Measurements from ENCODE around the gene ATP8B1.

DNA sequence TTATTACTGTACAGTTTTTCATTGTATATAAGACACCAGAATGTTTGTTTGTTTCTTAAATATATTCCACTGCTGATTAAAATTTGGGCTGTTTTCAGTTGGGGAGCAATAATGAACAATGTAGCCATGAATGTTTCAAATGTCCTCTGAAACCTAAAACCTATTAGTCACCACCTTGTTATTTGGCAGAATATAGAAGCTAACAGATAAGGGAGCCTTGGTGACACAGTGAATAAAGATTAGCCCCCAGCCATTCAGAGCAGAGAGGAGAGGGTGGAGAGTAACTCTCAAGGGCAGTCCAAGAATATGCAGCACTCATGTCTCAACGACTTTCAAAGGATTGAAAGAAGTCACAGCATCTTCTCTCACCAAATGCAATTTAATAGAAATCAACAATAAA is 43.1 kb upstream of the ATP8B1 start:
- TF ChIP-seq EP300 (IDR thresholded peaks at IDR 0.05; ENCODE audit: borderline replicate concordance), result no peak
- TF ChIP-seq, protein P1, sequence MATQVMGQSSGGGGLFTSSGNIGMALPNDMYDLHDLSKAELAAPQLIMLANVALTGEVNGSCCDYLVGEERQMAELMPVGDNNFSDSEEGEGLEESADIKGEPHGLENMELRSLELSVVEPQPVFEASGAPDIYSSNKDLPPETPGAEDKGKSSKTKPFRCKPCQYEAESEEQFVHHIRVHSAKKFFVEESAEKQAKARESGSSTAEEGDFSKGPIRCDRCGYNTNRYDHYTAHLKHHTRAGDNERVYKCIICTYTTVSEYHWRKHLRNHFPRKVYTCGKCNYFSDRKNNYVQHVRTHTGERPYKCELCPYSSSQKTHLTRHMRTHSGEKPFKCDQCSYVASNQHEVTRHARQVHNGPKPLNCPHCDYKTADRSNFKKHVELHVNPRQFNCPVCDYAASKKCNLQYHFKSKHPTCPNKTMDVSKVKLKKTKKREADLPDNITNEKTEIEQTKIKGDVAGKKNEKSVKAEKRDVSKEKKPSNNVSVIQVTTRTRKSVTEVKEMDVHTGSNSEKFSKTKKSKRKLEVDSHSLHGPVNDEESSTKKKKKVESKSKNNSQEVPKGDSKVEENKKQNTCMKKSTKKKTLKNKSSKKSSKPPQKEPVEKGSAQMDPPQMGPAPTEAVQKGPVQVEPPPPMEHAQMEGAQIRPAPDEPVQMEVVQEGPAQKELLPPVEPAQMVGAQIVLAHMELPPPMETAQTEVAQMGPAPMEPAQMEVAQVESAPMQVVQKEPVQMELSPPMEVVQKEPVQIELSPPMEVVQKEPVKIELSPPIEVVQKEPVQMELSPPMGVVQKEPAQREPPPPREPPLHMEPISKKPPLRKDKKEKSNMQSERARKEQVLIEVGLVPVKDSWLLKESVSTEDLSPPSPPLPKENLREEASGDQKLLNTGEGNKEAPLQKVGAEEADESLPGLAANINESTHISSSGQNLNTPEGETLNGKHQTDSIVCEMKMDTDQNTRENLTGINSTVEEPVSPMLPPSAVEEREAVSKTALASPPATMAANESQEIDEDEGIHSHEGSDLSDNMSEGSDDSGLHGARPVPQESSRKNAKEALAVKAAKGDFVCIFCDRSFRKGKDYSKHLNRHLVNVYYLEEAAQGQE (IDR thresholded peaks at IDR 0.05; ENCODE audit: low read depth), result no peak
- no peak for TF ChIP-seq ZBTB7A (IDR thresholded peaks at IDR 0.05; ENCODE audit: low read depth)
- TF ChIP-seq, protein P2, sequence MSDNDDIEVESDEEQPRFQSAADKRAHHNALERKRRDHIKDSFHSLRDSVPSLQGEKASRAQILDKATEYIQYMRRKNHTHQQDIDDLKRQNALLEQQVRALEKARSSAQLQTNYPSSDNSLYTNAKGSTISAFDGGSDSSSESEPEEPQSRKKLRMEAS (IDR thresholded peaks at IDR 0.05), result no peak
- TF ChIP-seq TEAD4 (IDR thresholded peaks at IDR 0.05), result 0 out of 2 replicates have a peak, but pooled peaks have one; percentile 13
- TF ChIP-seq TAF1 (IDR thresholded peaks at IDR 0.05; ENCODE audit: low read depth), result no peak
- TF ChIP-seq TCF12 (IDR thresholded peaks at IDR 0.05; ENCODE audit: low read depth), result no peak
- TF ChIP-seq CEBPB (IDR thresholded peaks at IDR 0.05), result no peak
- no peak for TF ChIP-seq CREB1 (IDR thresholded peaks at IDR 0.05; ENCODE audit: low read depth)
- no peak for TF ChIP-seq RAD21 (IDR thresholded peaks at IDR 0.05; ENCODE audit: low read depth)
- no peak for TF ChIP-seq NFIC (IDR thresholded peaks at IDR 0.05)
- TF ChIP-seq YY1 (IDR thresholded peaks at IDR 0.05; ENCODE audit: low read depth), result no peak

Measured in Ishikawa (cell line).